Right cardiac atrium (tissue), 5 donors: Measurements from ENCODE around the gene FAM89A. TPM values are rescaled to one million over a fixed set of nuclear protein-coding genes. Genes with fewer than 3 reads are reported as not detected.
"Not testable (repeated sequence)": the region's sequence is repeated elsewhere in the genome, so short reads cannot be mapped to it uniquely, and the experiment has no call there.

Experiments
- ATAC-seq, 2 donors: fragments of 200-7000 bp; cut with Tn5 transposase; one replicate each; pipeline versions ENCODE4 v1.8.0 to v1.9.1; 2020; ENCODE audit warnings: moderate library complexity in 2 of 2, mild to moderate bottlenecking in 1 of 2
- DNase-seq, 3 donors: peaks; one replicate each; pipeline ENCODE4 v3.0.0-alpha.2; 2020
- H3K27ac ChIP-seq: one replicate; pipeline ENCODE4 v1.5.1; 2013; ENCODE audit warnings: mild to moderate bottlenecking, low read length, control low read depth, moderate library complexity
- H3K27me3 ChIP-seq: one replicate; pipeline ENCODE4 v1.6.1; 2013; ENCODE audit not compliant: control insufficient read depth, insufficient read depth
- H3K4me1 ChIP-seq: one replicate; pipeline ENCODE4 v1.6.1; 2013; ENCODE audit warnings: low read length; ENCODE audit not compliant: control insufficient read depth, insufficient read depth
- H3K4me3 ChIP-seq: one replicate; pipeline ENCODE4 v1.5.1; 2013; ENCODE audit warnings: low read length, control low read depth
- H3K9me3 ChIP-seq: one replicate; pipeline ENCODE4 v1.6.1; 2013; ENCODE audit warnings: low read length; ENCODE audit not compliant: control insufficient read depth
- WGBS: extraction: QIAGEN DNeasy Blood & Tissue Kit; methylation state at CpG from one replicate; pipeline ENCODE4 v1.1.7; 2013; 5-methylcytosine and 5-hydroxymethylcytosine counted together
- intact Hi-C, 4 donors: fragments of 100-400 bp; cut with DNase I; formaldehyde crosslinking; loops; one replicate each; pipeline versions ENCODE4 v1.11.0 to v1.14.0; 2022 to 2023
- polyA plus RNA-seq: library from polyadenylated mRNA; stranded (reverse); fragments of 200-250 nt; gene quantifications from one replicate; pipeline ENCODE4 v1.2.3, GENCODE V29; 2013
- total RNA-seq, 4 donors: library from RNA; stranded (reverse); fragmentation: NEBNext Ultra II Directional; extraction: Animal tissue kit (Norgen Biotek cat#: 25700); gene quantifications; one replicate each; pipeline ENCODE4 v1.2.1, GENCODE V29; 2021
- donor health status: healthy with polysubstance abuse.
- donor health status: DM: no; HTN: yes; CAD: no.
- donor health status: DM: no; HTN: no; CAD: no.
- donor health status: DM: no; HTN: yes; CAD: no; lungs with severe emphysema.
- donor health status: DM: yes; HTN: yes; CAD: no.

Gene FAM89A
- total and polyA plus RNA-seq, 5 donors = 2.3 to 7.7 (median 5.6) TPM

DNA sequence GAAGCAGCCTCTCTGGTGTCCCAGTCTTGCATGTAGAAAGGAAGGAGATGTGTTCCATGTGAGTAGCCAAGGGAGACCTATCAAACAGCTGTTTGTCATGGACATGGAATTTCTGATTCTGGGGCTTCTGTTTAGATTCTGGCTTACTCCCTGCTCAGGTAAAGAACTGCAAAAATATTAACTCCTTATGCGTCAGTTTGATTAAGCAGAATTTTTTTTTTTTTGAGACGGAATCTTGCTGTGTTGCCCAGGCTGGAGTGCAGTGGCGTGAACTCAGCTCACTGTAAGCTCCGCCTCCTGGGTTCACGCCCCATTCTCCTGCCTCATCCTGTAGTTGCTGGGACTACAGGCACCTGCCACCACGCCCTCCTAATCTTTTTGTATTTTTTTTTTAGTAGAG lies 54.3 kb downstream of the FAM89A start:
- 95% methylated on average over 6 of the region's 6 CpGs for WGBS
- no peaks in the 10 kb centered on the region for H3K4me1 ChIP-seq
- H3K4me3 ChIP-seq = no peak overlapping the region
- H3K27ac ChIP-seq = no peak overlapping the region
- H3K27me3 ChIP-seq = no peaks in the 10 kb centered on the region
- ATAC-seq (no peak), DNase-seq (no peak)
- no peaks in the 10 kb centered on the region for H3K9me3 ChIP-seq
- intact Hi-C loops = no loop called here

DNA sequence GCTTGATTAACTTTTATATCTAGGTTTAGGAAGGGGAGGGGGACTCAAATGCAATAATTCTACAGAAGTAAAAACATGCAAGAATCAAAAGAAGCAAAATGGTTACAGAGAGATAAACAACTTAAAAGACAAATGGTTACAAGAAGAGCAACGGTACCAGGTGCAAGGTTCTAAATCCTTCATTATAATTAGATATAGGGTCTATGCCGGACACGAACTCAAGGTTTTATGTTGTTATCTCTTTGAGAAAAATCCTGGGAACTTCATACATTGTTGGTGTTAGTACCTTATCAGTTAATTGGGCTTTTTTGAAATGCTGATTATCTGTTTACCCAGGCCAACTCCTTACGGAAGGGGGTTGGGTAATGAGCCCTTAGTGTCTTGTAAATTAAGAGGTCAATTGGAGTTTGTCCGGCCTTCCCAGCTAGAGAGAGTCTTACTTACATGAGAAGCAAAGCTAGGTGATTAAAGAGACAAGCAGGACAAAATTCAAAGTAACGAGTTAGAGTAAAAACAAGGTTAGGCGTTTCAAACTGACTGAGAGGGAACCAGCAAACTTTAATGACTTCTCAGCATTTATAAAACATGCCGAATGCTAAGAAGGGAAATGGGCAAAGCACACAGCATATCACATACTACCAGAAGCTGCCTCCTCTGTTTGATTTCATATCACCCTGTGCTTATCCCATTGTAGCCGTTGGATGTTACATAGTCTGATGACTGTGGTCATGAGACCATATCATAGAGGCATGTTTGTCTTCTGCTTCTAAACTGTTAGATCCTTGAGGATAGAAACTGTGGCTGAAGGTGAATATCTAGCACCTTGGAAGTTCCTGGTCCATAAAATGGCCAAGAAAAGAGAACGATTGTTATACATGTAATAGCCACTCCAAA lies 55.2 kb downstream of the FAM89A start:
- H3K4me1 ChIP-seq, H3K27me3 ChIP-seq, DNase-seq, ATAC-seq, H3K9me3 ChIP-seq, H3K27ac ChIP-seq, intact Hi-C loops, H3K4me3 ChIP-seq: not testable (repeated sequence)
- WGBS = 72% methylated on average over 10 of the region's 10 CpGs

DNA sequence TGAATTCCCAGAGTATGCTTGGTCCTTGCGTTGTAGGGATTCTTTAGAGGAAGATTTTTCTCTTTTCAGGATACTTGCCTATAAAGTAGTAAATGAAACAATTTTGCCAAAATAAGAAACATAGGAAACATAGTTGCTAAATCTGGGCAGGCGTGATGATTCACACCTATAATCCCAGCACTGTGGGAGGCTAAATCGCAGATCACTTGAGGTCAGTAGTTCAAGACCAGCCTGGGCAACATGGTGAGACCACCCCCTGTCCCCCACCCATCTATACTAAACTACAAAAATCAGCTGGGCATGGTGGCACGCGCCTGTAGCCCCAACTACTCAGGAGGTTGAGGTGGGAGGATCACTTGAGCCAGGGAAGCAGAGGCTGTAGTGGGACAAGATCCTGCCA lies 56.2 kb downstream of the FAM89A start:
- intact Hi-C loops = no loop called here
- Histone ChIP-seq H3K9me3 (no peaks in the 10 kb centered on the region), H3K27ac (no peak overlapping the region), H3K4me1 (no peaks in the 10 kb centered on the region), H3K27me3 (no peaks in the 10 kb centered on the region), H3K4me3 (no peak overlapping the region)
- DNase-seq = no peak
- ATAC-seq = no peak
- WGBS = 87% methylated on average over 5 of the region's 5 CpGs

DNA sequence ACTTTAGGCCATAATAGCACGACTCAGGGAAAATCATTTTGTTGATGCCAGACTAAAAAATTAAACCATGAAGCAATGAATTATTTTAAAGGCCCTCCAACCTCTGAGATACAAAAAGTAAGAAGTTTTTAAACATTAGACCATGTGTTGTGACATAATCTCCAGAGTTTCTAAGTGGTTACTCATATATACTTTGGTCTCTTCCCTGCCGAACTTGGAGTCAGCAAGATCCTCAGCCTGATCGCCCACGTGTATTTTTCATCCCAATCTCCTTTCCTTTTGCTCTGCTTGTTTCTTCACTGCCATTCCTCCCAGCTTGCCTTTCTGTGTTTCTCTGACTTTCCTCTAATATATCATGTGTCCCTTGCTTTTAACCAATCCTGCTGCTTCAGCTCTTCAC lies 57.4 kb downstream of the FAM89A start:
- H3K9me3 ChIP-seq = no peaks in the 10 kb centered on the region
- 76% methylated on average over 4 of the region's 4 CpGs for WGBS
- ATAC-seq (no peak), DNase-seq (no peak)
- H3K27ac ChIP-seq = no peak overlapping the region
- H3K27me3 ChIP-seq = no peaks in the 10 kb centered on the region
- no peak overlapping the region for H3K4me3 ChIP-seq
- intact Hi-C loops = no loop called here
- no peaks in the 10 kb centered on the region for H3K4me1 ChIP-seq

DNA sequence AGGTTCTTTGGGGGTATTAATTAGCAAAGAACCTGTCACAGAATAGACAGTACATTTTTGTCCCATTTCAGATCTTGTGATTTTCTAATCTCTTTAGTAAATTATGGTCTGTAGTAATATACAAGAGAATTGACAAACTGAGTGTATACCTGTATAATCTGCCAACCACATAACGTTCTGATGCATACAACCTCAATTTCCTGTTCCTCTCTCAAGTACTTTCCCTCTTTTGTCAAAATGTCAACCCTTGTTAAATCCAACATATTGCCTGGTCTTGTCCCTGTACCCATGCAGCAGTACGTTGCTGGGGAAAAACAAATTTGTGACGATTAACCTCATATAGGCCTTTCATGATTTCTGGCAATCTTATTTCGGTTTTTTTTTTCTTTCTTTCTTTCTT lies 60.1 kb downstream of the FAM89A start:
- intact Hi-C loops = no loop called here
- no peak overlapping the region for H3K27ac ChIP-seq
- no peaks in the 10 kb centered on the region for H3K27me3 ChIP-seq
- DNase-seq = no peak
- no peak for ATAC-seq
- H3K4me1 ChIP-seq = no peaks in the 10 kb centered on the region
- H3K4me3 ChIP-seq = peak overlapping the region; percentile 84
- H3K9me3 ChIP-seq = no peaks in the 10 kb centered on the region
- 76% methylated on average over 4 of the region's 4 CpGs for WGBS

DNA sequence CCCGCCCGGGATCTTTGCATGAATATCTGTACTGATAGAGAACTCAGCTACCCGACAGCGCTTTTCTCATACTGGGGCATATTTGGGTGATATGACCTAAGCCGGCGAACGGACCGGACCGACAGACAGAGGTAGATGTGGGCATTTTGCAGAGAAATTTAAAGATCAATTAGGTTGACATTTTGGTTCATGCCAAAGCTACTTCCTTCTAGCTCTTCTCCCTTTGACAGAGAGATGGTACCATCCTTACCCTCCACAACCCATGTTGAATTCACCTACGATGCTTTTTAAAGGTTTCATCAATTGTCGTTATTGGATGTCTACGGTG lies 60.7 kb downstream of the FAM89A start:
- 6% methylated on average over 12 of the region's 12 CpGs for WGBS

DNA sequence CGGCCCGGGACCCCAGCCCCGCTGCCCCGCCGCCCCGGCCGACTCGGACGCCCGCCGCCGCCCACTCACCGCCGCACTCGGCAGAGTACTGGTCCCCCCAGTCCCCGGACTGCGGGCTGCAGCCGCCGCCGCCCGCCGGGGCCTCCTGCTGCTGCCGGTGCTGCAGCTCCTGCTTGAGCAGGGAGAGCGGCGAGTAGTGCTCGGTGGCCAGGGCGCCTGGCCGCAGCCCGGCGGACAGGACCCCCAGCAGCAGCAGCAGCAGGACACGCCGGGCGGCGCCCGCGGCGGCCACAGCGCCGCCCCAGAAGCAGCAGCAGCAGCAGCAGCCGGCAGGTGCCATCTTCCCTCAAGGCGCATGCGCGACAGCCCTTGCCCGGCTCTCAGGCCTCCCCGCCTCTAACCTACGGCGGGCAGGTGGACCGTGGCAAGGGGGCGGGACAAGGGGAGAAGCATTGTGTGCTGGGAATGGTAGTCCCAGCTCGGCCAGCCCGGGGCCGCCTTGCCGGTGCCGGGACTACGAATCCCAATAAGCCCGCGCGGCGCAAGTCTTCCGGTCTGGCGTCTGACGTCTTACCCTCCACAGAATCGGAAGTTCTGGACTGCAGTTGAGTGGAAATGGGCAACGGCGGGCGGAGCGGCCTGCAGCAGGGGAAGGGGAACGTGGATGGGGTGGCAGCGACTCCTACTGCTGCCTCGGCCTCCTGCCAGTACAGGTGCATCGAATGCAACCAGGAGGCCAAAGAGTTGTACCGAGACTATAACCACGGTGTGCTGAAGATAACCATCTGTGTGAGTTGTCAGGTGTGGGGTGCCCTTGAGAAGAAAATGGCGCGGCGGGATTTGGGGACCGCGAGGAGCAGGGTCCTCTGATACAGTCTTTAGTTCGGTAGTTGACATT lies 61.3 kb downstream of the FAM89A start, which contains the start of the genes ARV1 and TTC13:
Gene ARV1, plus strand, starts transcription at position 604 of the 898 bp plus-strand sequence. Its CDS starts 12 bp downstream, at position 616.
Gene TTC13, minus strand, starts transcription at position 371 of the 898 bp plus-strand sequence. Its CDS starts 31 bp downstream, at position 340.
- H3K9me3 ChIP-seq = no peaks in the 10 kb centered on the region
- peak; percentile 100 for ATAC-seq
- H3K27ac ChIP-seq = peak within 1 kb of the TSS; percentile 79
- H3K4me3 ChIP-seq = peak within 1 kb of the TSS; percentile 84
- intact Hi-C loops = no loop called here
- under 1% methylated on average over 79 of the region's 79 CpGs for WGBS
- no peaks in the 10 kb centered on the region for H3K27me3 ChIP-seq
- peak; percentile 99 to 100 (median 99) for DNase-seq
- no peaks in the 10 kb centered on the region for H3K4me1 ChIP-seq

More for the DNA sequence above, 60.7 kb downstream of the FAM89A start:
- H3K4me3 ChIP-seq = peak overlapping the region; percentile 84
- intact Hi-C loops = no loop called here
- ATAC-seq (no peak), DNase-seq (no peak)
- H3K4me1 ChIP-seq = no peaks in the 10 kb centered on the region
- no peaks in the 10 kb centered on the region for H3K9me3 ChIP-seq
- H3K27ac ChIP-seq = peak overlapping the region; percentile 79
- no peaks in the 10 kb centered on the region for H3K27me3 ChIP-seq

DNA sequence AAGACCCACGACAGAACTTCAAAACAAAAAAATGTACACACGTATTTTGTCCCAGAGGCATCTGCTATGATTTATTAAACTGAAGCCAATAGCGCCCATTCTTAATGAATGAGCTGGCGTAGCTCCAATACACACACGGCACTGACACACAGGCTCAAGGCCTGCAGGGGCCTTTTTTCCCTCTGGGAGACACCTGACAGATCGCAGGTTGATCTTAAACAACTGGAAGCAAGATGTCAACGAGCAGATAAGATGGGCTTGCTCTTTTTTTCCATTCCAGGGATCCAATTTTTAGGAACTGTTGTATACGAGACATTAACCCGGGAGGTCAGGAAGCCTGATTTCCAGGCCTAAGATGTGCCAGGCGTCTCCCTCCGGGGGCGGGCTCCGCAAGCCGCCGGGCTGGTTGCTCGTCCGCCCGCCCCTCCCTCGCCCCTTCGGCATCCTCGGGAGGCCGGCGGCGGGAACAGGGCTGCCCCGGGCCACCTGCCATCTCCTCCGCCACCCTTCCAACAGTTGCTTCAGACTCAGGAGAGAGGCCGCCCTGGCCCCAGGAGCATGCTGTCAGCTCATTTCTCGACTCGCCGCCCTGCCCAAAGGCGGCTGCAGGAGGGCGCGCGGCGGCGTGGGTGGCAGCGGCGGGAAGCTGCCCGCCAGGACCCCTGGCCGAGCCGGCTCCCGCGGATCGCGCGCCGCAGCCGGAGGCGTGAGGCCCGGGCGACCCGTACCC lies 62.1 kb downstream of the FAM89A start:
- Histone ChIP-seq H3K4me1 (no peaks in the 10 kb centered on the region), H3K9me3 (no peaks in the 10 kb centered on the region), H3K27ac (peak overlapping the region; percentile 46), H3K27me3 (no peaks in the 10 kb centered on the region), H3K4me3 (peak overlapping the region; percentile 84)
- peak; percentile 49 to 73 (median 71) for DNase-seq
- peak in 1 of 2 donors; percentile 5 for ATAC-seq
- 2% methylated on average over 52 of the region's 52 CpGs for WGBS
- intact Hi-C loops = no loop called here

DNA sequence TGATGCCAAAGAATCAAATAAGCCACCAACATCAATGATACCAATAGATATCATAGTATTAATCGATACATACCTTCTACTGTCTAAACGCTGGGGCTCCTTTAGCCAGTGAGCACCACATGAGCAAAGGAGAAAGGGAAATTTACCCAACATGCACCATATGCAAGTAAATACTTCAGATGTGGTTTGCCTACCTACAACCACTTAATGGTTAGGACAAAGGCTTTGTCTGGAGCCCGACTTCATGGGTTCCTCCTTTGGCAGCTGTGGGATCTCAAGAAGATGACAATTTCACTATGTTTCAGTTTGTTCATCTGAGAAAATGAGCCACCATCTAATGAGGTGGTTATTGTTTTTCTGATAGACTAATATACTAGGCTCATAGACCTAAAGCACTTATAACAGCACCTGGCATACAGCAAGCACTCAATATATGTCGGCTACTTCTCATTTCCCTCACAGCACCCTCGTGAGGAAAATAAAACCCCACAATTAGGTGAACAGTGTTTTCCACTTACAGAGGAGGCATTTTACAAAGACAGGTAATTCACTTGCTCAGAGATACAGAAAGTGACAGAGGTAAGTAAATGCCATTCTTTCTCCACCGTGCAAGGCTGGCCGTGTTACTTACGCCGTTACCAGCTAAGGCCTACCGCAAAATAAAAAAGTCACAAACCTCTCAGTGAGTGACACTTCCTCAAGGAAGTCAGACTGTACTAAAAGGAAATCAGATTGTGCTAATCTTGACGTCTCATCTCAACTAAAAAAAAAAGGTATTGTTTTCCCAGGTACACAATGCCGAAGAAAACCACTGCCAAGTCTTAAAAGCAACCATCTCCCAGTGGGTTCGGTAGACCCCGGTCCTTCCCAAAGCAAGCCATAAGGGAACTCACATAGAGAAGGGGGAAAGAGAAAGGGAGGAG lies 63.0 kb downstream of the FAM89A start:
- WGBS = 64% methylated on average over 14 of the region's 14 CpGs
- ATAC-seq (no peak), DNase-seq (no peak)
- Histone ChIP-seq H3K4me1 (no peaks in the 10 kb centered on the region), H3K9me3 (no peaks in the 10 kb centered on the region), H3K4me3 (peak overlapping the region; percentile 84), H3K27me3 (no peaks in the 10 kb centered on the region), H3K27ac (peak overlapping the region; percentile 38)
- intact Hi-C loops = no loop called here

DNA sequence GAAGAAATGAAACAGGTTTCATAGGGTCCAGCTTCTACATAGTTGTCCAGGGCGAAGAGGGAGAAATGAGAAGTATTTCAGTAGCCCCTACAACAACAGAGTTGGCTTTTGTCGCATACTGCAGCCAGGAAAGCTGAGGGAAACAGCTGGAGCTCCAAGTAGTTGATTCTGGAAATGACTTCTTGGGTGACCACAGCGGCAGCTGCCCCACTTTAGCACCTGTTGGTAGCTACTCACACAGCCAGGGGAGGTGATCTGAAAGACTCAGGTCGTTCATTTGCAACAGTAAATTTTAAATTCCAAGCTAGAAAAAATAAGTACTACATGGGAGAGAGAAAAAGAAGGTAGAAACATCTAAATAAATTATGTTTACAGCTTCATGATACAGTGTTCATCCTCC lies 63.7 kb downstream of the FAM89A start:
- Histone ChIP-seq H3K27ac (no peak overlapping the region), H3K4me1 (no peaks in the 10 kb centered on the region), H3K9me3 (no peaks in the 10 kb centered on the region), H3K4me3 (no peak overlapping the region), H3K27me3 (no peaks in the 10 kb centered on the region)
- WGBS = 89% methylated on average over 4 of the region's 4 CpGs
- DNase-seq (no peak), ATAC-seq (no peak)
- intact Hi-C loops = no loop called here
